Fibroblast of skin of abdomen (primary cell): Measurements from ENCODE around the gene RHOB.
A peak's percentile ranks its signal among the peaks of the same experiment; 100 is the strongest.

Experiments
- DNase-seq: peaks from one replicate; pipeline ENCODE4 v3.0.0-alpha.2; 2013

The RHOB gene

GRCh38 chr2:20438334-20439192 lies 8.3 kb upstream of the RHOB start:
- peak; percentile 66 for DNase-seq

- DNase-seq = no peak
These were observed 7.7 kb upstream of the RHOB start for GRCh38 chr2:20439193-20439475.

- DNase-seq = no peak
These were observed 7.4 kb upstream of the RHOB start for GRCh38 chr2:20439503-20439902.

GRCh38 chr2:20440001-20440560 lies 6.8 kb upstream of the RHOB start:
- no peak for DNase-seq

GRCh38 chr2:20443276-20443920 lies 3.5 kb upstream of the RHOB start:
- DNase-seq = peak; percentile 45

GRCh38 chr2:20444101-20444992 lies 2.5 kb upstream of the RHOB start:
- DNase-seq = peak; percentile 67

- no peak for DNase-seq
These were observed 1.6 kb upstream of the RHOB start for GRCh38 chr2:20444993-20445910.

- no peak for DNase-seq
These were observed 488 bp upstream of the RHOB start for GRCh38 chr2:20446255-20446916.

- DNase-seq = peak; percentile 45
These were observed 767 bp downstream of the RHOB start for GRCh38 chr2:20447437-20448245.

GRCh38 chr2:20448246-20448976 lies 1.5 kb downstream of the RHOB start:
- DNase-seq = peak; percentile 12

GRCh38 chr2:20448977-20449306 lies 2.1 kb downstream of the RHOB start:
- DNase-seq = no peak

- DNase-seq = peak; percentile 13
These were observed 2.8 kb downstream of the RHOB start for GRCh38 chr2:20449501-20450200.

- DNase-seq = peak; percentile 79
These were observed 3.5 kb downstream of the RHOB start for GRCh38 chr2:20450201-20450999.

GRCh38 chr2:20451000-20451290 lies 4.1 kb downstream of the RHOB start:
- no peak for DNase-seq

- DNase-seq = peak; percentile 31
These were observed 4.5 kb downstream of the RHOB start for GRCh38 chr2:20451341-20451740.

GRCh38 chr2:20451761-20452499 lies 5.1 kb downstream of the RHOB start:
- no peak for DNase-seq

- no peak for DNase-seq
These were observed 5.7 kb downstream of the RHOB start for GRCh38 chr2:20452551-20452950.

- DNase-seq = no peak
These were observed 6.2 kb downstream of the RHOB start for GRCh38 chr2:20453087-20453486.
